Stimulated activated CD8-positive, alpha-beta memory T cell treated with anti-CD3 and anti-CD28 coated beads, Interleukin-15, amount 100 ng/mL, for 48 hours (primary cell): ENCODE data around the gene KASH5.

ENCODE experiments used
- DNase-seq, 2 donors: peaks; one replicate each; pipeline ENCODE4 v3.0.0-alpha.2; 2020; ENCODE audit warnings: low read depth in 2 of 2

KASH5 gene

GRCh38 chr19:49421039-49421877, 33.2 kb downstream of the KASH5 start:
- DNase-seq = peak in 1 of 2 donors; percentile 37

DNA sequence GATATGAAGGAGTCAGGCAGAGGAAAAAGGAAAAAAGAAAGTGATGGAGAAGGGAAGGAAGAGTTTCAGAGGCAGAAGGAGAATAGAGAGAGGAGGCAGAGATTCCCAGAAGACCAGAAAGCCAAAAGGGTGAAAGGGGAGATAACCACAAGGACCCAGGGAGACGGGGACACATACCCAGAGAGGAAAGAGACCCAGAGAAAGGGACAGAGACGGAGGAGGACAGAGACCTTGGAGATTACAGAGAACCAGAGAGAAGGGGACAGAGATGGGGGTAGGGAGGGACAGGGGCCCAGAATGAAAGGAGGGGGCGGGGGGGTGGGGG, 33.8 kb downstream of the KASH5 start:
- no peak for DNase-seq

DNA sequence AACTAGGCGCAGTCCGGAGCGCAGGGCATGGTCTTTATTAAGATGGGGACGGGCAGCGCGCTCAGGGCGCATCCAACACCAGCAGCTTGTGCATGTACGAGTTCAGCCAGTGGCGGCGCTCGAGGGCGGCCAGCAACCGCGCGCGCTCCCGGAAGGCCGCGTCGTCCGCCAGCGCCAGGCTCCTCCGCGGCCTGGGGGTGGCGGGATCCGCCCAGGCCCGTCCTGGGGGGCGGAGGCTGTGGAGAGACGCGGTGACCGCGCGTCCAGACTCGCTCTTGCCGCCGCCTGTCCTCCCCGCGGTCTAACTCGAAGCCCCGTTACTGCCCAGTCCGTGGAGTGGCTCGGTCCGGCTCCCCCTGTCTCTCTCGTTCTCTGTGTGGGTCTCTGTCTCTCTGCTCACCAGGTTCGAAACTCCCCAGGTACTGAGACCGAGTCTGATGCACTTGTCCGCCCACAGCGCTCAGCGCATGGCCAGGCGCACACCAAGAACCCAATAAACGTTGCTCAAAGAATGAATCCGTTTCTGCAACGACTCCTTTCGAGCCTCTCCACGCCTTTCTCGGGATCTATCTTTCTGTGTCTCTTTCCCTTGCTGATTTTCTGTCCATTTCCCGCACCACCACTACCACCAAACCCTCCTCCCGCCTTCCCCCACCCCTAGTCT, 34.5 kb downstream of the KASH5 start:
- DNase-seq = no peak

DNA sequence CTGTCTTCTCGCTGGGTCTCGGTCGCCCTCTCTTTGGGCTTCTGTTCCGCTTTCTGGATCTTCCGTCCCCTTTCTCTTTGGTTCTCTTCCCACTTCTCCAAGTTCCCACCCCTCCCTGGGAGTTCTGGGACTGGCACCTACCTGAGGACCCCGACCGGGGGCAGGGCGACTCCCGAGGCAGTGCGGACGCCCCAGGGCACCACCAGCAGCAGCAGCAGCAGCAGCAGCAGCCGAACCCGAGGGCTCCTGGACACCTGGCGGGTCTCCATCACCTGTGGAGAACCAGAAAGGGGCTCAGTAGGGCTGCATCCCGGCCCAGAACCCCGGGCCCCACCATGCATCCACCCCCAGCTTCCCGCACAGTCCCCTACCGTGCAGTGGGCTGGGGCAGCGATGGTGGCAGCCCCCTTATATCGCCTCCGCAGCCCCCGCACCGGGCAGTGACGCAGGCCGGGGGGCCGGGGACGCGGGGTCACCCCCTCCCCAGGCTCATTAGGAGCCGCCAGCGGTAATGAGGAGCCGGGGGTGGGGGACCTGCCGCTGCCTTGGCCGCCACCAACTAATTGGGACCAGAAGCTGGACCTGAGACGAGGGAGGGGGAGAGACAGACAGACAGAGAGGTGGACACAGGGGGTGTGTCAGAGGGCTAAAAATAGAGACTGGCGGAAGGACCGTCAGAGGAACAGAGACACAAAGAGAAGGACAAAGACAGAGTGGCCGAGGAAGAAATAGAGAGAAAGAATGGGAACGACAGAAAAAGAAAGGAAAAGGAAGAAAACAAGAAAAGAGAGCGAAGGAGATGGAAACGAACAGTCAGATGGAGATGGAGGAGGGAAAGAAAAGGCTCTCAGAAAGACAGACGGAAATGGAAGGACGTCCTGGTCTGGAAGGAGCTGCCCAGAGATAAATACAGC, 35.3 kb downstream of the KASH5 start, which contains the start of gene PTH2:
TSS of gene PTH2 (minus strand) at position 371 of the 914 bp plus-strand sequence. CDS start at position 269, 102 bp downstream.
- DNase-seq = no peak

DNA sequence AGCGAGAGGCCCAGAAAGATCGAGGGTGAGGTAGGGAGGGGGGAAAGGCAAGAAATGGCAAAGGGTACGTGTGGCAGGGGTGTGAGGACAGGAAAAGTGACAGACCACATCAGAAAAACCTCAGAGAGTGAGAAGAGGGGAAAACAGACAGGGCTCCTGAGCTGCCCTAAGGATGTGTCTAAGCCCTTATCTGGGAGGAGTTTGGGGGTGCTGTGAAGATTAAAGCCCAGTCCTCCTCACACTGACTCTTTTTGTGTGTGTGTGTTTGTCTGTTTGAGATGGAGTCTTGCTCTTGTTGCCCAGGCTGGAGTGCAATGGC, 35.9 kb downstream of the KASH5 start:
- no peak for DNase-seq

GRCh38 chr19:49425178-49425577, 37.1 kb downstream of the KASH5 start, which contains the start of gene GFY:
GFY (plus strand) TSS chr19:49425388; CDS start chr19:49426431, 1,043 bp downstream.
- DNase-seq = no peak

DNA sequence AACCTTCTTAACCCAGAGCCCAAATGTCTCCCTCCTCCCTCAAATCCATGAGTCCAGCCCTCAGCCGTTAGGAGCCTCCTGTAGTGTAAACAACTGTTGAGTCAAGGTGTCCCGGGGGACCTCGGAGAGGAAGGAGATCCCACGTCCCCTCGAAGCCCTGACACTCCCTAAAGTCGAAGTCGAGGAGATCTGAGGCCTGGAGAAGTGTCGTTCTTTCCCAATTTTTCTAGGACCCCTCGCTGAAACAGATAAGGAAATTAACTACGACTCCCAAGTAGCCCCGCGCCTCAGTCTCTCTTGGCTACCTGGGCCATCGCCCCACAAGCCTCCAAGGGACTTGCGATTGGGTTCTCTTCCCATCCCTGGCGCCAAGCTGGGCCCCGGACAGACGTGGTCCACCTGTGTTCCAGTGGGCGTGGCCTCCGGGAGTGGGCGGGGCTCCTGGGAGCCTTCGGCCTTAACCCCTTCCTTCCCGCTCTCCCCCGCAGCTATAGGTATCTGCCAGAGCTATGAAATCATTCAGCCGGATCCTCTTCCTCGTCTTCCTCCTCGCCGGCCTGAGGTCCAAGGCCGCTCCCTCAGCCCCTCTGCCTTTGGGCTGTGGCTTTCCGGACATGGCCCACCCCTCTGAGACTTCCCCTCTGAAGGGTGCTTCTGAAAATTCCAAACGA, 38.0 kb downstream of the KASH5 start:
- DNase-seq = no peak

GRCh38 chr19:49427339-49427738, 39.3 kb downstream of the KASH5 start:
- no peak for DNase-seq

- DNase-seq = no peak
Observed at GRCh38 chr19:49427855-49428546, 40.0 kb downstream of the KASH5 start.

GRCh38 chr19:49428547-49429451, 40.8 kb downstream of the KASH5 start:
- no peak for DNase-seq

GRCh38 chr19:49430172-49430677, 42.2 kb downstream of the KASH5 start:
- no peak for DNase-seq

DNA sequence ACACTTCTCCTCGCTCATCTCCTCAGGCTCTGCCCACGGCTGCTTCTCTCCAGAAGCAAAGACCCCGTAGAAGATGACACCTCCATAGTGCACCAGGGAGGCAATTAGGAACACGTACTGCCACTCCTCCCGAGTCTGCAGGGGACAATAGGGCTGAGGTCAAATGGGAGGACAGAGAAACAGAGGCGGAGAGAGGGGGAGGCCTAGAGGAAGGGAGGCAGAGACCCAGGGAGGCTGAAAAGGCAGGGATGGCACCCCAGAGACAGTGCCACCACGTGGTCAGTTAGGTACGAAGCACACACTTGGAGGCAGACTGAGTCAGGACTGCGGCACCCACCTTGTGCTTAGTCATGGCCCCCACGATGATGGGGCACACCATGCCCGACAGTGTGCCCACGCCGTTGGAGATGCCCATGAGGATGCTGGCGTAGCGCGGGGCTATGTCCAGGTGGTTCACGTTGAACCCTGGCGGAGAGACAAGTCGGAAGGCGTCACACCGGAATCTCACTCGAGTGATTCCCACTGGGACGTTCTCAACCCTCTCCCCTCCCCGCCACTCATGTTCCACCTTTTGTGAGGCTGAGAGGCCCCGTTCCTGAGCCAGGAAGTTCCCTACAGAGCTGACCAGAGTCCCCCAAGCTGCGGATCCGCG, 42.8 kb downstream of the KASH5 start:
- DNase-seq = no peak

- DNase-seq = no peak
Observed at GRCh38 chr19:49431330-49431749, 43.3 kb downstream of the KASH5 start.

GRCh38 chr19:49432141-49433073, 44.4 kb downstream of the KASH5 start:
- no peak for DNase-seq

DNA sequence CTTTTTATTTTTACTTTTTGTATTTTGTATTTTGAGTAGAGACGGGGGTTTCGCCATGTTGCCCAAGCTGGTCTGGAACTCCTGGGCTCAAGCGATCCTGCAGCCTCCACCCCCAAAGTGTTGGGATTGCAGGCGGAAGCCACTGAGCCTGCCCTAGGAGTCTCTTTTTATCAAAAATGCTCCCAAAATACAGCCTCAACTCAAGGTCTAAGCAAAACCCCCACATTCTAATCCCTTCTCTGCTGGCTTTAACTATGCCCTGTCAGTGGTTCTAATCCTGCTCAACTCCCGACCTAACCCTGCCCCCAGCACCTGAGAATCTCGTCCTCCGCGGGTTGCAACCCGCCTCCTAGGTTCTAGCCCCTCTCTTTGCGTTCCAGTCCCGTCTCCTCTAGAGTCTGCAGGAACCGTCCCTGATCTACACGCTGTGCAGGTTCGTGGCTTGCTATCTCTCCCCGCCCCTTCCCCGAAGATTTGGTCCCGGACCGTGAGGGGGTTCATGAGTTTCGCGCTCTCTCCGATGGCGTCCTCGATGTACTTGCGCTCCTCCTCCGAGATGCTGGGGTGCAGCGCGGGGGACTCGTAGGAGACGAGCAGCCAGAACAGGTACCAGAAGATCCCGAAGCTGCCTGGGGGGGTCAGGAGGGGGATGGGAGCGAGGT, 45.3 kb downstream of the KASH5 start:
- DNase-seq = no peak

DNA sequence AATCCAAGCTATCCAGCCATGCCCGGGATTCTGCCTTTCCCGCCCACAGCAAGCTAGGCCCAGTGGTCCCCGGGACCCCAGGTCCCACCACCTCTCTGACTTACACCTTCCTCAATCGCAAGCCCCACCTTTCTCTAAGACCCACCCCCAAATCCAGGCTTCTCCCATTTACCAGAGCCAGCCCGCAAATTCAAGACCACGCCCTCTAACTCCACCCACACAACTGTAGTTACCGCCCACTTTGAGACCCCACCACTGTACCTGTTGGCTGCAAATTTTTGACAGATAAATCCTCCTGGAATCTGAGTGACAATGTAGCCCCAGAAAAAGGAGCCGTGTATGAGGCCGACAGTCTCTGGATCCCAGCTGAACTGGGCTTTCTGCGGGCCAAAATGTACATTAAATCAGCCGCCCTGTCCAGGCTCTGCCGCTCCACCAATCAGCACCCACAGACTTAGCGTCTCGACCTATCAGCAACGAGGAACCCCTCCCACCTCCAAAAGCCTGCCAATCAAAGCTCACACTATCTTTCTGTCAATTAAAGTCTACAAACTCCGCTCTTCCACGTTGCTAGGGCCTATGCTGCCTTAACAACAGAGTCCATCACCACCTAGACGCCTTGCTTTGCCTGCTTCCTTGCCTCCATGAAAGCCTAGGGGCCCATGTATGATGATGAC, 47.0 kb downstream of the KASH5 start:
- no peak for DNase-seq

DNA sequence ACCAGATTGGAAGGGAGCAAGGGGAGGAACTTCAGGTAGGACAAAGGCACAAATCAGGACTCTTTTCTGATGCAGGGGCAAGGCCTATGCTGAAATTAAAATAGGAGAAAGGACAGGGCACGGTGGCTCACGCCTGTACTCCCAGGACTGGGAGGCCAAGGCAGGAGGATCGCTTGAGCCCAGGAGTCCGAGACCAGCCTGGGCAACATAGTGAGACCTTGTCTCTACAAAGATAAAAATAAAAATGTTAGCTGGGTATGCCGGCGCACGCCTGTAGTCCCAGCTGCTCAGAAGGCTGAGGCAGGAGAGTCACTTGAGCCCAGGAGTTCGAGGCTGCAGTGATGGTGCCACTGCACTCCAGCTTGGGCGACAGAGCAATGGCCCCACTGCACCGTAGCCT, 47.6 kb downstream of the KASH5 start:
- no peak for DNase-seq
